ENCODE results near the gene SLC24A4. TPM values are rescaled to one million over a fixed set of nuclear protein-coding genes. Genes with fewer than 3 reads are reported as not detected.
"Not testable (repeated sequence)": the region's sequence is repeated elsewhere in the genome, so short reads cannot be mapped to it uniquely, and the experiment has no call there.

SLC24A4 gene
- total RNA-seq, 1 donor from 2014 or later, result 1.1 TPM

- Mint-ChIP-seq H3K9me3 (ENCODE audit: unreplicated experiment) (no peaks in the 10 kb centered on the region), H3K27me3 (ENCODE audit: unreplicated experiment) (peaks cover 4% of the 10 kb centered on the region), H3K4me3 (ENCODE audit: unreplicated experiment) (no peak overlapping the region), H3K4me1 (ENCODE audit: unreplicated experiment) (peaks cover 3% of the 10 kb centered on the region), H3K27ac (ENCODE audit: unreplicated experiment) (no peak overlapping the region), H3K36me3 (ENCODE audit: low read depth, unreplicated experiment) (peaks cover 4% of the 10 kb centered on the region)
- no peak for TF ChIP-seq CTCF (IDR thresholded peaks at IDR 0.05; ENCODE audit: unreplicated experiment)
- no peak for DNase-seq (ENCODE audit: low spot score)
Observed at GRCh38 chr14:92531106-92531873, 208.3 kb downstream of the SLC24A4 start.

- Mint-ChIP-seq H3K9me3 (ENCODE audit: unreplicated experiment) (no peaks in the 10 kb centered on the region), H3K27me3 (ENCODE audit: unreplicated experiment) (peaks cover 2% of the 10 kb centered on the region), H3K27ac (ENCODE audit: unreplicated experiment) (no peak overlapping the region), H3K4me3 (ENCODE audit: unreplicated experiment) (no peak overlapping the region), H3K4me1 (ENCODE audit: unreplicated experiment) (peaks cover 3% of the 10 kb centered on the region), H3K36me3 (ENCODE audit: low read depth, unreplicated experiment) (peaks cover 4% of the 10 kb centered on the region)
- DNase-seq (ENCODE audit: low spot score), result no peak
- TF ChIP-seq CTCF (IDR thresholded peaks at IDR 0.05; ENCODE audit: unreplicated experiment), result no peak
Observed at GRCh38 chr14:92532490-92533163, 209.7 kb downstream of the SLC24A4 start.

- Mint-ChIP-seq H3K4me3 (ENCODE audit: unreplicated experiment) (no peak overlapping the region), H3K27ac (ENCODE audit: unreplicated experiment) (peak overlapping the region; percentile 15)
- no peak for DNase-seq (ENCODE audit: low spot score)
Observed at GRCh38 chr14:92534932-92535643, 212.1 kb downstream of the SLC24A4 start.

DNA sequence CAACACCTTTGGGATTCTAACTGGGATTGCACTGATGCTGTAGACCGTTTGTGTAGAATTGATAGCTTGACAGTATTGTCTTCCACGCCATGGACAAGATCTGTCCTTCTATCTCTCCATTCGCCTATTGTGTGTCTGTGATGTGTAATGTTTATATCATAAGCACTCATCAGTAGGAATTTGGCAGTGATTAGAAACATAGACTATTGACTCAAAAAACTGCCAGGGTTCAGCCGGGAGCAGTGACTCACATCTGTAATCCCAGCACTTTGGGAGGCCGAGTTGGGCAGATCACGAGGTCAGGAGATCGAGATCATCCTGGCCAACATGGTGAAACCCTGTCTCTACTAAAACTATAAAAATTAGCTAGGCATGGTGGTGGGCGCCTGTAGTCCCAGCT, 213.3 kb downstream of the SLC24A4 start:
- not testable (repeated sequence) for H3K27me3 Mint-ChIP-seq (ENCODE audit: unreplicated experiment); H3K27ac Mint-ChIP-seq (ENCODE audit: unreplicated experiment); H3K4me3 Mint-ChIP-seq (ENCODE audit: unreplicated experiment); H3K9me3 Mint-ChIP-seq (ENCODE audit: unreplicated experiment); H3K36me3 Mint-ChIP-seq (ENCODE audit: low read depth, unreplicated experiment); DNase-seq (ENCODE audit: low spot score)
- peaks cover 11% of the 10 kb centered on the region for H3K4me1 Mint-ChIP-seq (ENCODE audit: unreplicated experiment)

More at GRCh38 chr14:92534932-92535643, 212.1 kb downstream of the SLC24A4 start:
- no peaks in the 10 kb centered on the region for H3K9me3 Mint-ChIP-seq (ENCODE audit: unreplicated experiment)
- H3K36me3 Mint-ChIP-seq (ENCODE audit: low read depth, unreplicated experiment), result peaks cover under 1% of the 10 kb centered on the region
- peaks cover 3% of the 10 kb centered on the region for H3K4me1 Mint-ChIP-seq (ENCODE audit: unreplicated experiment)
- no peaks in the 10 kb centered on the region for H3K27me3 Mint-ChIP-seq (ENCODE audit: unreplicated experiment)
- TF ChIP-seq CTCF (IDR thresholded peaks at IDR 0.05; ENCODE audit: unreplicated experiment), result no peak

DNA sequence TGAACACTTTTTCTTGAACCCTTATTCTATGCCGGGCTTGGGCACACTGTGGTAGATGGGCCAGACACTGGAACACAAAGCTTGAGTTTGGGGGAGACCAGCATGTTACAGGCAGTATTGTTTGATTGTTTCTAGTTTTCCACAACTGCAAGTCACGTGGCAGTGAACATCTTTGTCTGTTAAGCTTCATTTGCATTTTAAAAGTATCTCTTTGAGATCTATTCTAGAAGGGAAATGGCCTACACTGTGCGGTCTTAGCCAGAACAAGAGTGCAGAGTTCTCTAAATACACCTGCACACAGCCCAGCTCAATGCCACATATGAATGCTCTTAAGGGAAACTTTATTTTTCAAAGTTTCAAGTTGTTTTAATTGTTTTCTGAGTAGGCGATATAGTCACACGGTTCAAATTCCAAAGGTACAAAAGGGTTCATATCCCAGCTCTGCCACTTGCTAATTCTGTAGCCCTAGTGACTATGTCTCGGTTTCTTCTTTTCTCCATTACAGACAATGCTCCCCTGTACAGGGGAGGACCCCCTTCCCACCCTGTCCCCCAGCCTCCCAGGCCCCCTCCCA, 215.5 kb downstream of the SLC24A4 start:
- DNase-seq (ENCODE audit: low spot score), result no peak
- Mint-ChIP-seq H3K4me3 (ENCODE audit: unreplicated experiment) (no peak overlapping the region), H3K4me1 (ENCODE audit: unreplicated experiment) (peaks cover 11% of the 10 kb centered on the region), H3K27me3 (ENCODE audit: unreplicated experiment) (no peaks in the 10 kb centered on the region), H3K27ac (ENCODE audit: unreplicated experiment) (no peak overlapping the region), H3K36me3 (ENCODE audit: low read depth, unreplicated experiment) (peaks cover 4% of the 10 kb centered on the region), H3K9me3 (ENCODE audit: unreplicated experiment) (no peaks in the 10 kb centered on the region)
- TF ChIP-seq CTCF (IDR thresholded peaks at IDR 0.05; ENCODE audit: unreplicated experiment), result no peak

Data from endothelial cell (in vitro differentiated cells).